Measurements from ENCODE around the gene FBN2.

Gene FBN2

DNA sequence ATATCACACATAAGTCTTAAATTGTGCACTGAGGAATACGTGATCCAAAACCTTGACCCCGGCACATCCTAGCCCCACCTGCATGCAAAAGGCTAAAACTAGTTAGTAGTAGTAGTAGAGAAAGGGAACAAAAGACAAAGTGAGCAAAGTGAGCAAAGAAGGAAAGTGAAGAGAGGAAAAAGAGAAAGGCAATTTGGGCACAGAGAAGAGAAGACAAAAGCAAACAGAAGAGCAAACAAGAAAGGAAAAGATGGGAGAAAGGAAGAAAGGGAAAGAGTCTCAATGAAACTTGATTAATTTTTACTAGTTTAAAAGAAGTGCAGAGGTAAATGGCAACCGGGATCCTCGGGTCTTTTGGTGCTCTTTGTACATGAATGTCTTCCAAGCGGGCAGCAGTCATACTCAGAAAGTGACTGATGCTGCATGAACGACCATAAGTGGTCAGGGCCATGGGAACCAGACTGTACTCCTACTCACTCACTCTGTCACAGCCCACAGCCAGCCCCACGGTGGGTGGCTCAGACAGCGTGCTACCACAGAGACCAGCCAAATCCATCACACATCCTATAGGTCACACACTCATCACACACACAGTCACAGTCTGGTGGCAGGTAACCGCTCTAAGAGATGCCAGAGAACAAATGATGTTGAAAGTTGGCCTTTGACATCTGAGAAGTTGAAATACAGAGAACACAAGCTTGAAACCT, 203.9 kb downstream of the FBN2 start:
- Histone ChIP-seq H3K27me3 (ENCODE audit: insufficient read depth, low read depth) (no peaks in the 10 kb centered on the region), H4K20me1 (ENCODE audit: insufficient read depth) (no peaks in the 10 kb centered on the region), H3K36me3 (ENCODE audit: insufficient read depth) (no peaks in the 10 kb centered on the region), H3K4me1 (ENCODE audit: low read depth, poor library complexity, severe bottlenecking) (no peaks in the 10 kb centered on the region), H3K4me3 (IDR thresholded peaks at IDR 0.05; ENCODE audit: insufficient read depth, low read depth, low read length) (no peak overlapping the region), H3K4me2 (no peak overlapping the region), H2AFZ (ENCODE audit: low read depth) (no peak overlapping the region), H3K9ac (no peak overlapping the region), H3K79me2 (ENCODE audit: insufficient read depth, low read depth) (no peaks in the 10 kb centered on the region), H3K27ac (no peak overlapping the region)
- TF ChIP-seq CTCF (conservative IDR thresholded peaks at IDR 0.05; ENCODE audit: low read depth, low read length) = no peak

- Histone ChIP-seq H3K27ac (no peak overlapping the region), H3K4me1 (ENCODE audit: low read depth, poor library complexity, severe bottlenecking) (no peaks in the 10 kb centered on the region), H3K36me3 (ENCODE audit: insufficient read depth) (no peaks in the 10 kb centered on the region), H2AFZ (ENCODE audit: low read depth) (no peak overlapping the region), H3K79me2 (ENCODE audit: insufficient read depth, low read depth) (no peaks in the 10 kb centered on the region), H3K4me2 (no peak overlapping the region), H3K4me3 (IDR thresholded peaks at IDR 0.05; ENCODE audit: insufficient read depth, low read depth, low read length) (no peak overlapping the region), H3K27me3 (ENCODE audit: insufficient read depth, low read depth) (no peaks in the 10 kb centered on the region), H3K9ac (no peak overlapping the region), H4K20me1 (ENCODE audit: insufficient read depth) (no peaks in the 10 kb centered on the region)
- TF ChIP-seq CTCF (conservative IDR thresholded peaks at IDR 0.05; ENCODE audit: low read depth, low read length) = no peak
Observed at GRCh38 chr5:128331261-128331660, 206.8 kb downstream of the FBN2 start.

GRCh38 chr5:128329386-128329939, 208.6 kb downstream of the FBN2 start:
- no peak overlapping the region for H3K27ac ChIP-seq
- no peak overlapping the region for H3K4me3 ChIP-seq (IDR thresholded peaks at IDR 0.05; ENCODE audit: insufficient read depth, low read depth, low read length)
- no peak overlapping the region for H3K9ac ChIP-seq
- H4K20me1 ChIP-seq (ENCODE audit: insufficient read depth) = no peaks in the 10 kb centered on the region
- H3K27me3 ChIP-seq (ENCODE audit: insufficient read depth, low read depth) = no peaks in the 10 kb centered on the region
- H3K36me3 ChIP-seq (ENCODE audit: insufficient read depth) = no peaks in the 10 kb centered on the region
- H3K4me2 ChIP-seq = no peak overlapping the region
- H2AFZ ChIP-seq (ENCODE audit: low read depth) = no peak overlapping the region
- no peak for TF ChIP-seq CTCF (conservative IDR thresholded peaks at IDR 0.05; ENCODE audit: low read depth, low read length)
- no peaks in the 10 kb centered on the region for H3K4me1 ChIP-seq (ENCODE audit: low read depth, poor library complexity, severe bottlenecking)
- no peaks in the 10 kb centered on the region for H3K79me2 ChIP-seq (ENCODE audit: insufficient read depth, low read depth)

DNA sequence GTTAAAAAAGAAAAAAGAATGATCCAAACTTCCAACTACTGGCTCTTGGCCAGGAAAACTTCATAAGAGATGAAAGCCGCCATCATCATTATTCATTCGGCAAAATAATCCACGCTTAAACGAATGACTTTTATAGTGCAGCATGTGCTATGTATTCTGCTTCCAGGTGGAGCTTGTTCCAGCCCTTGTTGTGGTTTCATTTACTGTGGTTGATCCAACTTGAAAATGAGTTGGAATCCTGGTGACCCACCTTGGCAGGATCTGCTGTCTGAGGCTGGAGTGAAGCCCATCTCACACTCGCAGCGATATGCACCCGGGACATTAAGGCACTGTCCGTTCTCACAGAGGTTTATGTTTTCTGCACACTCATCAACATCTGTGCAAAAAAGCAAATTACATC, 209.6 kb downstream of the FBN2 start:
- TF ChIP-seq CTCF (conservative IDR thresholded peaks at IDR 0.05; ENCODE audit: low read depth, low read length) = no peak
- Histone ChIP-seq H3K36me3 (ENCODE audit: insufficient read depth) (no peaks in the 10 kb centered on the region), H3K9ac (no peak overlapping the region), H3K4me2 (no peak overlapping the region), H3K79me2 (ENCODE audit: insufficient read depth, low read depth) (no peaks in the 10 kb centered on the region), H3K27me3 (ENCODE audit: insufficient read depth, low read depth) (no peaks in the 10 kb centered on the region), H2AFZ (ENCODE audit: low read depth) (no peak overlapping the region), H3K4me1 (ENCODE audit: low read depth, poor library complexity, severe bottlenecking) (no peaks in the 10 kb centered on the region), H3K27ac (no peak overlapping the region), H4K20me1 (ENCODE audit: insufficient read depth) (no peaks in the 10 kb centered on the region), H3K4me3 (IDR thresholded peaks at IDR 0.05; ENCODE audit: insufficient read depth, low read depth, low read length) (no peak overlapping the region)
